Neural progenitor cell (in vitro differentiated cells): Measurements from ENCODE around the gene STK24. TPM values are rescaled to one million over a fixed set of nuclear protein-coding genes. Genes with fewer than 3 reads are reported as not detected.

Experiments used
- DNase-seq: peaks from one replicate; pipeline ENCODE4 v3.0.0-alpha.2; 2016; ENCODE audit warnings: low spot score
- H2AFZ ChIP-seq: fragments of 200-600 bp; sonication (generic); replicated peaks from 2 replicates; pipeline ENCODE4 v1.6.1; 2016; ENCODE audit warnings: antibody characterized with exemption
- H3F3A ChIP-seq: fragments of 200-600 bp; sonication (generic); 2 replicates; pipeline ENCODE4 v1.6.1; 2016; ENCODE audit warnings: antibody characterized with exemption, low read depth
- H3K27ac ChIP-seq: fragments of 200-600 bp; sonication (generic); 2 replicates; pipeline ENCODE4 v1.5.1; 2016; ENCODE audit warnings: mild to moderate bottlenecking
- H3K27me3 ChIP-seq: fragments of 200-600 bp; sonication (generic); 2 replicates; pipeline ENCODE4 v1.6.1; 2016; ENCODE audit warnings: mild to moderate bottlenecking, moderate library complexity
- H3K36me3 ChIP-seq: fragments of 200-600 bp; sonication (generic); 2 replicates; pipeline ENCODE4 v1.5.1; 2016
- H3K4me1 ChIP-seq: fragments of 200-600 bp; sonication (generic); 2 replicates; pipeline ENCODE4 v1.6.1; 2016; ENCODE audit warnings: mixed run types
- H3K4me2 ChIP-seq: fragments of 200-600 bp; sonication (generic); 2 replicates; pipeline ENCODE4 v1.6.1; 2016
- H3K4me3 ChIP-seq: fragments of 200-600 bp; sonication (generic); 2 replicates; pipeline ENCODE4 v1.5.1; 2016
- H3K79me2 ChIP-seq: fragments of 200-600 bp; sonication (generic); 2 replicates; pipeline ENCODE4 v1.6.1; 2016; ENCODE audit warnings: low read depth
- H3K9ac ChIP-seq: fragments of 200-600 bp; sonication (generic); 2 replicates; pipeline ENCODE4 v1.6.1; 2016
- H3K9me3 ChIP-seq: fragments of 200-600 bp; sonication (generic); 2 replicates; pipeline ENCODE4 v1.5.1; 2016; ENCODE audit warnings: low read depth
- H4K20me1 ChIP-seq: fragments of 200-600 bp; sonication (generic); 2 replicates; pipeline ENCODE4 v1.6.1; 2016; ENCODE audit warnings: low read depth
- H3K27ac Mint-ChIP-seq: 3 replicates; pipeline ENCODE4 v1.8.0; 2021; ENCODE audit warnings: mixed read lengths
- H3K27me3 Mint-ChIP-seq: 2 replicates; pipeline ENCODE4 v1.8.0; 2022; ENCODE audit warnings: low read depth, mild to moderate bottlenecking, inconsistent platforms, moderate library complexity, mixed read lengths; ENCODE audit not compliant: insufficient read depth
- H3K36me3 Mint-ChIP-seq: 3 replicates; pipeline ENCODE4 v1.8.0; 2021; ENCODE audit warnings: mixed read lengths
- H3K4me1 Mint-ChIP-seq: 3 replicates; pipeline ENCODE4 v1.8.0; 2021; ENCODE audit warnings: mixed read lengths
- H3K4me3 Mint-ChIP-seq: 3 replicates; pipeline ENCODE4 v1.8.0; 2021; ENCODE audit warnings: mild to moderate bottlenecking, moderate library complexity, mixed read lengths
- H3K9me3 Mint-ChIP-seq: 3 replicates; pipeline ENCODE4 v1.8.0; 2020; ENCODE audit warnings: mixed read lengths
- CTCF ChIP-seq: fragments of 200-600 bp; sonication (generic); IDR thresholded peaks from 2 replicates; pipeline ENCODE4 v1.5.1; 2017; ENCODE audit warnings: antibody characterized with exemption, mild to moderate bottlenecking
- EZH2 ChIP-seq: fragments of 200-600 bp; sonication (generic); IDR thresholded peaks from 2 replicates; pipeline ENCODE4 v1.6.1; 2017; ENCODE audit warnings: antibody characterized with exemption, mild to moderate bottlenecking, moderate library complexity
- EZH2phosphoT487 ChIP-seq: fragments of 200-600 bp; sonication (generic); IDR thresholded peaks from 2 replicates; pipeline ENCODE4 v1.6.1; 2017; ENCODE audit warnings: antibody characterized with exemption
- total RNA-seq: library from RNA; depleted of rRNA; stranded (reverse); fragments of >200 nt; gene quantifications from 2 replicates; pipeline ENCODE4 v1.2.3, GENCODE V29; 2015; ENCODE audit warnings: low replicate concordance

Gene STK24
- total RNA-seq, 1 donor from 2014 or later = 330 TPM

- H2AFZ ChIP-seq = no peak overlapping the region
- peak overlapping the region; percentile 61 for H3K27ac Mint-ChIP-seq
- H3K27ac ChIP-seq = no peak overlapping the region
- H3K36me3 ChIP-seq = no peaks in the 10 kb centered on the region
- no peaks in the 10 kb centered on the region for H3K9me3 ChIP-seq
- H3K79me2 ChIP-seq = peaks cover 14% of the 10 kb centered on the region
- peaks cover 9% of the 10 kb centered on the region for H3K27me3 Mint-ChIP-seq
- no peak for DNase-seq
- H3K4me3 ChIP-seq = no peak overlapping the region
- H3K9ac ChIP-seq = no peak overlapping the region
- peaks cover 24% of the 10 kb centered on the region for H3F3A ChIP-seq
- no peak overlapping the region for H3K4me2 ChIP-seq
- no peaks in the 10 kb centered on the region for H3K9me3 Mint-ChIP-seq
- no peak for TF ChIP-seq CTCF
- TF ChIP-seq EZH2 = no peak
- TF ChIP-seq EZH2phosphoT487 = no peak
- H3K4me1 Mint-ChIP-seq = peaks cover 39% of the 10 kb centered on the region
- H3K36me3 Mint-ChIP-seq = peaks cover 62% of the 10 kb centered on the region
- no peaks in the 10 kb centered on the region for H3K27me3 ChIP-seq
- peaks cover 31% of the 10 kb centered on the region for H4K20me1 ChIP-seq
- no peak overlapping the region for H3K4me3 Mint-ChIP-seq
- peaks cover 20% of the 10 kb centered on the region for H3K4me1 ChIP-seq
Measured at GRCh38 chr13:98451676-98452470, 125.0 kb downstream of the STK24 start.

GRCh38 chr13:98450539-98451111 is 126.3 kb downstream of the STK24 start:
- H3K9me3 Mint-ChIP-seq = no peaks in the 10 kb centered on the region
- no peaks in the 10 kb centered on the region for H3K36me3 ChIP-seq
- peaks cover 31% of the 10 kb centered on the region for H4K20me1 ChIP-seq
- peak overlapping the region; percentile 31 for H3K9ac ChIP-seq
- H3K79me2 ChIP-seq = peaks cover 14% of the 10 kb centered on the region
- no peak overlapping the region for H2AFZ ChIP-seq
- peaks cover 29% of the 10 kb centered on the region for H3F3A ChIP-seq
- peak overlapping the region; percentile 19 for H3K27ac Mint-ChIP-seq
- no peaks in the 10 kb centered on the region for H3K9me3 ChIP-seq
- H3K4me1 Mint-ChIP-seq = peaks cover 28% of the 10 kb centered on the region
- no peak overlapping the region for H3K4me3 Mint-ChIP-seq
- H3K4me1 ChIP-seq = peaks cover 20% of the 10 kb centered on the region
- TF ChIP-seq EZH2 (no peak), CTCF (no peak), EZH2phosphoT487 (no peak)
- peak overlapping the region; percentile 74 for H3K27ac ChIP-seq
- H3K27me3 ChIP-seq = no peaks in the 10 kb centered on the region
- H3K36me3 Mint-ChIP-seq = peaks cover 56% of the 10 kb centered on the region
- H3K4me3 ChIP-seq = no peak overlapping the region
- no peak for DNase-seq
- H3K4me2 ChIP-seq = peak overlapping the region; percentile 16
- peaks cover 14% of the 10 kb centered on the region for H3K27me3 Mint-ChIP-seq

GRCh38 chr13:98450026-98450425 is 126.9 kb downstream of the STK24 start:
- Mint-ChIP-seq H3K36me3 (peaks cover 52% of the 10 kb centered on the region), H3K4me1 (peaks cover 27% of the 10 kb centered on the region), H3K27me3 (peaks cover 16% of the 10 kb centered on the region), H3K27ac (no peak overlapping the region), H3K4me3 (no peak overlapping the region), H3K9me3 (no peaks in the 10 kb centered on the region)
- H2AFZ ChIP-seq = no peak overlapping the region
- no peaks in the 10 kb centered on the region for H3K27me3 ChIP-seq
- no peak for DNase-seq
- H3K27ac ChIP-seq = peak overlapping the region; percentile 74
- no peak overlapping the region for H3K9ac ChIP-seq
- no peaks in the 10 kb centered on the region for H3K36me3 ChIP-seq
- H3F3A ChIP-seq = peaks cover 29% of the 10 kb centered on the region
- H4K20me1 ChIP-seq = peaks cover 31% of the 10 kb centered on the region
- H3K9me3 ChIP-seq = no peaks in the 10 kb centered on the region
- H3K79me2 ChIP-seq = peaks cover 14% of the 10 kb centered on the region
- TF ChIP-seq EZH2 = no peak
- no peak for TF ChIP-seq CTCF
- TF ChIP-seq EZH2phosphoT487 = no peak
- H3K4me1 ChIP-seq = peaks cover 20% of the 10 kb centered on the region
- peak overlapping the region; percentile 16 for H3K4me2 ChIP-seq
- no peak overlapping the region for H3K4me3 ChIP-seq
